Measurements from ENCODE around the gene SLC22A1.
"Not testable (repeated sequence)": the region's sequence is repeated elsewhere in the genome, so short reads cannot be mapped to it uniquely, and the experiment has no call there.

Gene SLC22A1

DNA sequence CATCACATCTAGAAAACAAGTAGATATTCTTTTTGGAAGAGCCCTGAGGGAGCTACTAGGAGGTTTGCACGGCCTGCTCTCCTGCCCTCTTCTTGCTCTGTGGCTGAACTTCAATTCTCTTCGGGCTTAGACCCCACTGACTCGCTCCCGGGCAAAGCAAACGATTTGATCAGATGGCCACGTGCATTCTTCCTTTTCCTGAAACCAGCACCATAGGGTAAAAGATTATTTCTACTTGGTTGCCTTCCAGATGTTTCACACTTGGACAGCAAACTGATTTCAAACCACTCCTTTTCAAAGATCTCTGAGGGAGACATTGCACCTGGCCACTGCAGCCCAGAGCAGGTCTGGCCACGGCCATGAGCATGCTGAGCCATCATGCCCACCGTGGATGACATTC, at the start of gene SLC22A1:
SLC22A1 (plus strand) TSS at position 258 of the 400 bp plus-strand sequence; CDS start at position 379, 121 bp downstream.
- DNase-seq = no peak

DNA sequence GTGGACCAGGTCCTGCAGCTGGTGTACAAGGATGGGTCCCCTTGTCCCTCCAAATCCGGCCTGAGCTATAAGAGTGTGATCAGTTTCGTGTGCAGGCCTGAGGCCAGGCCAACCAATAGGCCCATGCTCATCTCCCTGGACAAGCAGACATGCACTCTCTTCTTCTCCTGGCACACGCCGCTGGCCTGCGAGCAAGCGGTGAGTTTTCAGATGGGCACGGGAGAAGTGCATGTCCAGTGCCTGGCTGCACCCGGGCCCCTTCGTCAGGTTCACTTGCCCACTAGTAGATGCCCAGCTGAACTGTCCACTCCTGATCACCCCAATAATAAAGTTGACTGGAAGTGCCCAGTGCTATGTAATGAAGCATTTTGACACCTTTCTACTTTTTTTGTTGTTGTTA, 48.3 kb upstream of the SLC22A1 start:
- DNase-seq = no peak

DNA sequence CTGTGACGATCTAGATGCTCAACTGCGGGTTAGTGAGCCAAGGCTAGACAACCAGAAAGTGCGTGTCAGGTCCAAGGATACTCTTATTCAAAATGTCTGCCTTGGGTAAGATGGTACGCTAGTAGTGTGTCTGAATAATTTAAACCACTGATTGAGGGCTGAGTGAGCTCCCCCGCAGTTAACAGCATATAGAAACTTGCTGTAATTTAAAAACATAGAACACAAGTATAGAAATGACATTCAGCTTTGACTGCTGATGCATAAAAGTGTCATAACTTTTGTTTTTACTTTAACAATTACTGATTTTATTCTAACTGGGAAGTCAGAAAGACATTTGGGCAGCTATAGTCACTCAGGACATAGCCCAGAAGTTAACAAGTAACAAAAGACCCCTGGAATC, 45.6 kb upstream of the SLC22A1 start:
- DNase-seq = no peak

DNA sequence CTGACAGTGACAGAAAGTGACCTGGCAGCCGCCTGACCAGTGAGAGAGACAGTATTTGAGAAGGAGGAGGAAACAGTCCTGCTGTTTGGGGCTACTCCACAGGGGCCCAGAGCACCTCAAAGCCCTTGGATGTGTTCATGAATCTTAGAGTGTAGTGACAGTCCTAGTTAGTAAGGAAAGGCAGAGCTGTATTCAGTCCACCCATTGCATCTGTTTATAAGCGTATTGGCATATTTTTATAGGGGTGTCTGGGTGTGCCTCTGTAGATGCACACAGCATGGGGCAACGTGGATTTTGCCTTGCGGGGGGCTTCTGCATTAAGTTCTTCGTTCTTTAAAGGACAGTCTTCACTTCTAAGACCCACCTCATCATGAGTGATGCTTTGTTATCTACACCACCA, 44.6 kb upstream of the SLC22A1 start:
- no peak for DNase-seq

DNA sequence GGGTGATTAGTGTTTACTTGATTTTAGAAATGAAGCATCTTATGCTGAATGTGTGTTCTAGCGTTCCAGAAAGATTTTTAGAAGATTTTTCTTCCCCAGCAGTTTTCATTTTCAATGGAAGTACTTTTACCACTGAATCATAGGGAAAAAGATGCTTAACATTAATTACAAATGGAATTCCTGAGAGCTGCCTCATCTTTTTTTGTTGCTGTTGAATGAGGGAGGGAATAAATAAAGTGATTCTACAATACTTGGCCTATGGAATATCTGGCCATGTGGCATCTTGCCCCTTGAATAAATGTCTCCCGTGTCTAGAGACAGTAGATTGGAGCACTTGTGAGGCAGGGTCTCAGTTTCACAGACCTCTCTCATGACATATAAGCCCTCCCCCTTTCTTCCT, 44.1 kb upstream of the SLC22A1 start:
- no peak for DNase-seq

DNA sequence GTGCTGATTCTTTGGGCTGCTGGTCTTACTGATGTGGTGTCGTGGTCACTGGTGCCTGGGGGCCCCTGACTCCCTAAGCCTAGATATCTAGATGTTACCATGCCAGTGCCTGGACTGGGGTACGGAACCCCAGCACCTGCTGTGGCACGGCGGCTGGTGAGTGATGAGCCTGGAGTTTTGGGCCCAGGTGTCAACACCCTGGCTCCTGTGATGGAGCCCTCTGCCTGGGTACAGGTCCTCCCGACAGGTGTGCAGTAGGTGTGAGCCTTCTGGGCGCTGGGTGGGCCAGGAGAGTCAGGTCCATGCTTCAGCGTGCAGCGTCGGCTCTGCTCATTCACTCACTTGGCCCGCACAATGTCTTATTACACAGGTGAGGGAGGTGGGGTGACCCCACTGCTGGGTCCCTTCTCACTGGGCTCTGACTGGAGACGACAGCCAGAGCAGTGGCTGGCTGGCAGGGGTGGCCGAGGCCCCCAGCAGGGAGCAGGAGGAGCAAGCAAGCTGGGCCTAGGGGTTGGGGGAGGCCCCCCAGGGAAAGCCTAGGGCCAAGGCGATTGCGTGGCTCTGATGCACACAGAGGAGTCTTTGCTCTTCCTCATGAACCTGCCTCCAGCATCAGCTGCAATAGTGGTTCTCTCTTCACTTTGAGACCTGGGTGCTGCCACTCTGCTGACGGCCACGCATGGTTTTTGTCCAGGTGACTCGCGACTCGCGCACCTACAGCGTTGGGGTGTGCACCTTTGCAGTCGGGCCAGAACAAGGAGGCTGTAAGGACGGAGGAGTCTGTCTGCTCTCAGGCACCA, 42.5 kb upstream of the SLC22A1 start:
- DNase-seq = no peak

DNA sequence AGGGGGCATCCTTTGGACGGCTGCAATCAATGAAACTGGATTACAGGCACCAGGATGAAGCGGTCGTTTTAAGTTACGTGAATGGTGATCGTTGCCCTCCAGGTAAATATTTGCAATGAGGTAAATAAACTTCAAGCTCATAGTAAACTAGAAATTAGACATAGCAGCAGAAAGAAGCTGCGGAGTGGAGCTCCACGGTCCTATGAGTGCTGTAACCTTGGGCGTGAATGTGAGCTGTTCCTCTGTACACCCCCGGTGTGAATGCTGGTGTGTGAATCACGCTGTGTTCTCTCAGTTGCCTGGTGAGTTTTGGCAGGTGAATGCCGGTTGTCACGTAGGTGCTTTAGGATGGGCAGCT, 42.0 kb upstream of the SLC22A1 start:
- DNase-seq = no peak

DNA sequence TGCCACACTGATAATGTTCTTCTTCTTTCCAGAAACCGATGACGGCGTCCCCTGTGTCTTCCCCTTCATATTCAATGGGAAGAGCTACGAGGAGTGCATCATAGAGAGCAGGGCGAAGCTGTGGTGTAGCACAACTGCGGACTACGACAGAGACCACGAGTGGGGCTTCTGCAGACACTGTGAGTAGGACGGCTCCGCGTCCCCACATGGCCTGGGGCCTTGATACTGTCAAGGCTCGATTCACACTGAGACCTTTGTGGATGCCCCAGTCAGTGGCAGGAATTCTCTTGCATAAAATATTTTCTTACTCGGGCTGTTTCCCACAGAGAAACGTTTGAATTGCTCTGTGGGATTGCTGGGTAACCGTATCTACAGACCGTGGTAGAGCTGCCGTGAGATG, 41.5 kb upstream of the SLC22A1 start:
- DNase-seq = no peak

DNA sequence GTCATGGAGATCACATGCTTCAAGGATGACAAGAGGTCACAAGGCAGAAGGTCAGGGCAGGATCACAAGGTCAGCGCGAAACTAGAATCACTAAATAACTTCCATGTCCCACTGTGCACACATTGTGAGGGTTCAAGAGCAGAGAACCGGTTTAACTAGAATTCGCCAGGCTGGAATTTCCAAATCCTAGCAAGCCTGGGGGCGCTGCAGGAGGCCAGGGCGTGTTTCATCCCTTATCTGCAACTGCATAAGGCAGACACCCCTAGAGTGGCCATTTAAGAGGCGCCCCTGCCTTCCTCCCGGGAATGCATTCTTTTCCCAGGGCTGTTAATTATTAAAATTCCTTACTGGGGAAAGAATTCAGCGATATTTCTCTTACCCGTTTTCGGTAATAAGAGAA, 40.2 kb upstream of the SLC22A1 start:
- DNase-seq = no peak

DNA sequence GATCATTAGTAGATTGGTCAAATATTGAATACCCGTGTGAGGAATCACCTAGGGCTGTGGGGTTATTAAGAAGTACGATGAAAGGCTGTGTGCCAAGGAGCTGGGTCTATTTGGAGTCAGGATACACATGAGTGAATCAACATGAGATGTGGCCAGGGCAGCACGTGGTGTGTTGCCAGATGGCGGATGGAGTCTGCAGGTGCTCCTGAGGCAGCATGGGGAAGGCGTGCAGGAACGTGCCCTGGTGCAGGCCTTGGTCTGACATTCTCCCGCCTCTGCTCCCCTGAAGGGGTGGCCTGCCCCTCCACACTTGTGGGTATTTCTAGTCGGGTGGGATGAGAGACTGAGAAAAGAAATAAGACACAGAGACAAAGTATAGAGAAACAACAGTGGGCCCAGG, 39.0 kb upstream of the SLC22A1 start:
- no peak for DNase-seq

DNA sequence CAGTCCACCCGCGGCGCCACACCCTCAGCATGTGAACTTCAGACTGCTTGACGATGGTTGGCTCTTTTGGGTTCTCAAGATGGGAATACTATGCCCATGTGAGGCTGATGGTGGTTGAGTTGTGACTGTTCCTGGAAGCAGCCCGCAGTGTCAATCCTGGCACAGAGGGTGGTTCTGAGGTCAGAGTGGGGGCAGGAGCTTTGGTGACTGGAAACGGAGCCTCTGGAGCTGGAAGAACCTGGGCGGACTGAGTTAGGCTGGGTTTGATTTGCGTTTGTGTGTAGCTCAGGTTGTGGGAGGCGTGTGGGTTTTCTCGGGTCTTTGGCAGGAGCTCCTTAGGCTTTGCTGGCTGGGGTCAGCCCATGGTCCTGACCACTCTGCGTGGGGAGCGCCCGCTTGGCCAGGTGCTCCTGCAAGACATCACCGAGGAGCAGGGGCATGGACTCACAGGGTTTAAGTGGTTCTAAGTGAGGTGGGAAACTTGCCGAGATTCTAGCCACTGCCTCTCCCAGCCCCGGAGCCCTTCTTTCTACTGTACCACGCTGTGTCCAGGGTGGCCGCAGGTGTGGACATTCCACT, 37.3 kb upstream of the SLC22A1 start:
- DNase-seq = no peak

DNA sequence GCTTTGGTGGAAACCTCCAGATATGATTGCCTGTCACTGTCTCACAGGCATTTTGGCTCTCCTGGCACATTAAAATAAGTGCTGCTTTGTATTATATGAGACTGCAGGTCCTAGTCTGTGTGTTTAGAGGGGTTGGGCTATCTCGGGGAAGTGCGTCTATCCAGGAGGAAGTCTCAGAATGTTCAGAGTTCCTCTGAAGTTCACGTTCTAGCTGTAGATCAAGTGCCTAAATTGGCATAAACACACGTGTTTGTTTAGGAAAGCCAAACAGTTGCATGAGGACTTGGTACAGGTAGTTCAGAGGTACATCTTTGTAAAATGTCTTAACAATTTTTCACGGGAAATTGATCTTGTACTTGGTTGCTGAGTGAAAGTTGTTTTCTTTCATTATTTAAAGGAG, 36.4 kb upstream of the SLC22A1 start:
- DNase-seq = no peak

DNA sequence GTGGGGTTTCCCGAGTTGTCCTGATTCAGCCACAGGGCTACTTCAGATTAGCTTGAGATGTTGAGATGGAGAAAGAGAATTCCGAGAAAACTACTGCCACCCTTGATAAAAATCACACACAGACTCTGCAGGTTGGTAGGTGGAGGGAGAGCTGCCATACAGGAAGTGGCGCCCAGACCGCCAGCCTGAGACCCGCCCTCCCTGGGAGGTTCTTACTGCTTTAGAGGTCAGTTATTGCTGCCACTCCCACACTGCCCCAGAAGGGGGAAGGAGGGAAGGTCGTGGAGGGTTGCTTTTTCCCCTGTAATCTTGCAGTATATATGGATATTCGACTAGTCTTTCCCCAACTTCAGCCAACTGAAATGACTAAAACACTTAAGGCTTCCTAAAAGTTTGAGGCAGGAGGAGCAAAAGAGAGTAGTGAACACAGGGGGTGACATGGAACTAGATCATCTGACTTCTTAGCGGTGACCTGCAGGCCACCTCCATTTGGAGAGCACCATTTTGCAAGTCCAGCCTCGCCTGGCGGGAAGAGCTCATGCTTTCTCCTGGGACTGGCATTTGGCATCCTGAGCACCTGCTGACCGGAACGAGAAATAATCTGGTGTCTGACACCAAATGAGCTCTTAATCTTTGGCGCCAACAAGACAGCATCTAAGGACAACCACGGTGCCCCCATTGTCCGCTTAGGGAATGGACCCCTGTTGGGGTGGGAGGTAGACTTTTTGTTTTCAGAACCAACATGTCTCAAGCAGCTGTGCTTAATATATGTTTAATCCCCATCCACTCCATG, 35.7 kb upstream of the SLC22A1 start:
- no peak for DNase-seq

DNA sequence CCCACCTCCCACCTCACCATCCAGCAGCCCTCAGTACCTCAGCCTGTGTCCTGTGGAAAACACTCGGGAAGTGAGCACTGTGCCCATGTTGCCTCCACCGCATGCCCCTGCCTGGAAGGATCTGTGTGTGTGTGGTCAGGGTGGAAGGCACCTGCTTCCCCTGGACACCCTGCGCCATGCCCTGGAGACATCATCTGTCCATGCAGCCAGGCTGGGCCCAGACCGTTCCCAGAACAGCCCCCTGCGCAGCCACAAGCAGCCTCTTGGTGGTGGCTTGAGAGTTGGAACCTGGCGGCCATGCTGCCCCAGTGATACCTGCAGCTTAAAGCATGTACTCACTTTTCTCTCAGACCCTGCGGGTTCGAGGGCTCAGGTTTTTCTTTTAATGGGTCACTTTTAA, 34.9 kb upstream of the SLC22A1 start:
- DNase-seq = no peak

DNA sequence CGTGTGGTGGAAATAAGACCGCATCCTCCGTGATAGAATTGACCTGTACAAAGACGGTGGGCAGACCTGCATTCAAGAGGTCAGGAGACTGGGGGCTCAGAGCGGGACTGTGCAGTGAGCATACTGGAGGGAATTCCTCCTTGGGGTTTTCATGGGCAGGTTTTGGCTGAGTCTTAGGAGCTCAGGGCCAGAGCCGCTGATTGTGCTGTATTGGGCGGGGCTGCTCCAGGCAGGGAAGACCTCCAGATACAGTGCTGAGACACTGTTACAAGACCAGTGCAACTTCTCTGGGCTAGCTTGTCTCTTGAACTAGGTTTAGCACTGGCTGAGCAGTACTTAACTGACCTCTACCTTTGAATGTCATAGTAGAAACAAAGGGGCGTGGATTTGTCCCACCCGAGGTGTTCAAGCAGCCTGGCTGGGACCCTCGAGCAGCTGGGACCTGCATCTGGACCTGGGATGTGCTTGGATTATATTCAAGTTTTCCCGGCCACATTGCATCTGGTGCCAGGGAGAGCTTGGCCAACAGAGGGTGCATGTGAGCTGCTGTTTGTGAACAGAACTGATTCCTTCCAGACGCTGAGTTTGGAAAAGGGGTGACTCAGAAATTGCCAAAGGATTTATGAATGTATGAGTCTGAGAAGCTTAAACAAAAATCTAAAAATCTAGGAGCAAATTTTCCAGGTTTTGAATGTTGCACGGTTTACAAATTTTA, 33.4 kb upstream of the SLC22A1 start:
- no peak for DNase-seq

DNA sequence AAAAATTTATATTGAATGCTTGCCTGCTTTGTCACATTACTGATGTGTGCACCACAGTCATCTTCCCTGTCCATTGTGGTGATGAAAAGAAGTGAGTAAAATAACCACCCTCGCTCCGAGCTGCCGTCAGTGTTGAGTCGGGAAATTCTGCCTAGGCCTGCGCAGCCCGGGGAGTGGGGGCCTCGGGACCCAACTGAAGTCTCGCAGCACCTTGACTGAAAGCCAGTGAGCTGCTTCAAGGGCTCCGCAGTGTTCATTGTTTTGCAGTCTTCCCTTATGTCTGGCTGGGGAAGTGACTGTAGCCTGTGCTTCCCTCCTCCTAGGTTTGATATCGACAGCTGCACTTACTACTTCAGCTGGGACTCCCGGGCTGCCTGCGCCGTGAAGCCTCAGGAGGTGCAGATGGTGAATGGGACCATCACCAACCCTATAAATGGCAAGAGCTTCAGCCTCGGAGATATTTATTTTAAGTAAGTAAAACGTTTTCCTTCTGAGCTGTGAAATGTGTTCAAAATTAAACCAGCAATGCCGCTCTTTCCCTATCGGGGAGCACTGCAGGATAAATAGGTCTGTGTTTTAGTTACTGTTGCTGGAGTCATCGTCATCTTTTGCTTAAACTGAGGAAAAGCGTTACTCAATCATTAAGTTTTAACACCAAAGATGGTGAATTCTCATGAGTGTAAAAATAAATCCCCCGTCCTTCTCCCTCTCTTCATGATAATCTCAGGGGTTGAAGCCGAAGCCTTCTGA, 32.7 kb upstream of the SLC22A1 start:
- DNase-seq = no peak

DNA sequence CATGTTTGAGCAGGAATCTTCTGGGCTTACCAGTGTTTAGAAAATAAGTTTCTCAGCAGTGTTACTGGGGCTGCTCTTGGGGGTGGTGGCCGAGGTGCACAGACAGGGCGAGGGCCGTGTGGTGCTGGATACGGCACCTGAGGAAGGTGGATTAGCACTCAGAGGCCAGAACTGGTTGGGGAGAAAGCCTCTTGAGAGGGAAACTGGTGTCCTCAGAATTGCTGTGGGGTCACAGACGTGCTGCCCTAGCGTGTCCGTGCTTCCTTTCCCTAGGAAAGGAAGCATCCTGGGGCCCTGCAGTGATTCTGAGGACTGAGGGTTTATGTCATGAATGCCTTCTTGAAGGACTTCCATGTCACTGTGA, 32.1 kb upstream of the SLC22A1 start:
- no peak for DNase-seq

DNA sequence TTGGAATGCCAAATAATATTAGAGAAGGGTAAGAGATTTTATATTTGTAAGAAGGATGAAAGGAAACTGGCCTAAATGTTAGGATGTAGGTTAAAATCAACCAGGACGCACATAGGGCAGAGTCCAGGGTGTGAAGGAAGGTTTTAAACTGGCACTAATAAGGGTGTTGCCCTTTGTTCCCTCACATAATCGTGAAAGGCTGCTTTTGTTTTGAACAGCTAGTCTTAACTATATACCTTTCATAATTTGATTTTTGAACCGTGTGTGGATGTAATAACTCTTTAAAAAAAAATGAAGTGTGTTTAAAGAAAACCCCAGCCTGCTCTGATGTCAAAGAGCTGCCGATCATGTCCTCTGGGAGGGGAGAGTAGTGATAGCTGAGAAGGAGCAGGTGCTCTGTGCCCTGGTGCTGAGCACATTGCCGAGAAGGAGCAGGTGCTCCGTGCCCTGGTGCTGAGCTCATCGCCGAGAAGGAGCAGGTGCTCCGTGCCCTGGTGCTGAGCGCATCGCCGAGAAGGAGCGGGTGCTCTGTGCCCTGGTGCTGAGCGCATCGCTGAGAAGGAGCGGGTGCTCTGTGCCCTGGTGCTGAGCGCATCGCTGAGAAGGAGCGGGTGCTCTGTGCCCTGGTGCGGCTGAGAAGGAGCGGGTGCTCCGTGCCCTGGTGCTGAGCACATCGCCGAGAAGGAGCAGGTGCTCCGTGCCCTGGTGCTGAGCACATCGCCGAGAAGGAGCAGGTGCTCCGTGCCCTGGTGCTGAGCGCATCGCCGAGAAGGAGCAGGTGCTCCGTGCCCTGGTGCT, 31.0 kb upstream of the SLC22A1 start:
- DNase-seq = peak; percentile 8

DNA sequence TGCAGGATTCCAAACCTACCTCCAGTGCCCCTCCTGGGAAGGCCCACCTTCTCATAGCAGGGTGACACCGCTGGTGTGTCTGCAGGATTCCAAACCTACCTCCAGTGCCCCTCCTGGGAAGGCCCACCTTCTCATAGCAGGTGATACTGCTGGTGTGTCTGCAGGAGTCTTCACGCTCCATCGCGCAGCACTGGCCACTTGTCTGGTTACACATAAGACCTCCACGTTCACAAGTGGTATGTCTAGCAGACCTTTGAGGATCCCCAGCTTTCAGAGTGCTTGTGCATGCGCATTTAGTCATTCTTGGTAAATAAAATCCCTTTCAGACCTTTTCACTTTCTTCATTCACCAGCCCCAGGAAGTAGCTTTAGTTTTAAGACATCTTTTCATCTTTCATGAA, 29.4 kb upstream of the SLC22A1 start:
- DNase-seq = not testable (repeated sequence)

DNA sequence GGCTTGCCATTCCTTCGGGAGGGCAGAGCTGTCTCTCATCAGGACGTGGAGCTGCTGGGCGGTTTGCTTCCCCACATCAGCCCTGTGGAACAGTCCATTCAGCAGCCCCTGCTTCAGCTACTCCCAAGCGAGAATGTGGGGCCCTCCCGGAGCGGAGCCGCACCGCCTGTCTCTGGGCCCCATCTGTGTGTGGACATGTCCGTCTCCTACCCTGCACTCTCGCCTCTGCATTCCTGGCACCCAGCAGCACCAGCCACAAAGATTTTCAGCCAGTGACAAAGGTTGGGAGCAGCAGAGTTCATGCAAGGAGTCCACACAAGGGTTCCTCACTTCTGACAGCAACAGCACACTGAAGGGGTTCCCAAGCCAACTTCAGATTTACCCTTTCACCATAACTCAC, 29.0 kb upstream of the SLC22A1 start:
- DNase-seq = no peak

DNA sequence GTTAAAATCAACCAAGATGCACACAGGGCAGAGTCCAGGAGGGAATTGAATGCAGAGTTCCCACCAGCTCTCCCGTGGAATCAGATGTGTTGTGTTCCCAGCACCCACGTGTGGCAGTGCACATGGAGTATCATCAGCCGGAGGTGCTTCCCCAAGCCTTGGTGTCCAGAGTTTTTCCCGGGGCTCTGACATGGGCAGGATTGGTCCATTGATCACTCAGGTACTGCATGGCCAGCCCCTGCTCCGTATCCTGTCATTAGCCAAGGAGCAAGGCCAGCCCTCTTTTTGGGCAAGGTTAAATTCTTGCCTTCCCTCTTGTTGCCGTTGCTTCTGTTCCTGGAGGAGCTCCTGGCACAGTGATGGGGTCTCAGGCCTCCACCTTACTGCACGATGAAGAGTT, 28.6 kb upstream of the SLC22A1 start:
- DNase-seq = no peak

DNA sequence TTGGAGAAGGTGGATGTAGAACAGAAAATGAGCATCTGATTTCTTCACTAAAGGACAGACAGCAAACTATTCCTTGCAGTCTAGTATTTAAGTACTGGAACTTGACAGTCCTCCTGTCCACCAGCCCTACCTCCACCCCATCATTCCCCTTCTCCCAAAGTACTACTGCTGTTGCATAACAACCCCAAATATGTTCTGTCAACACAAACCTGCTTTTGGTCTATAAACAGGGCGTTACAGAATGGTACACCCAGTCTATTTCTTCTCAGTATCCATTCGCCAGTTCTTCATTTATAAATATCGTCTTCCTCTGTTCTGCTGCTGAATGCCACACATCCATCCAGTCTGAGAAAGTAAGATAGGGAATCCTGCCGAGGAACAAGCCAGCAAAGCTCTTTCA, 27.7 kb upstream of the SLC22A1 start:
- no peak for DNase-seq

All from NCI-H2107 (cell line).